HepG2 (cell line): ENCODE measurements around the gene UQCRC1. TPM values are rescaled to one million over a fixed set of nuclear protein-coding genes. Genes with fewer than 3 reads are reported as not detected.

Source experiments
- ATAC-seq: fragments of 200-7000 bp; cut with Tn5 transposase; 3 replicates; pipeline ENCODE4 v1.9.1; 2020; ENCODE audit warnings: mild to moderate bottlenecking, moderate library complexity
- BruUV-seq: library from RNA; stranded (reverse); fragments of 400-500 nt; replicated peaks from 2 replicates; lab custom pipeline; 2021; lab: Mats Ljungman, UMichigan
- CTCF ChIA-PET: fragments of 300-600 bp; formaldehyde crosslinking; extraction: SDS; loops from one replicate; lab custom pipeline; 2021; ENCODE audit warnings: low total read pairs, inconsistent platforms, low intra/inter-chr PET ratio; lab: Yijun Ruan, JAX
- POLR2A ChIA-PET: fragments of 350-600 bp; sonication (Branson Sonifier 250); formaldehyde crosslinking; loops from one replicate; lab custom pipeline; 2020; ENCODE audit warnings: antibody characterized with exemption, inconsistent platforms; lab: Yijun Ruan, JAX
- DNase-seq: peaks from one replicate; pipeline ENCODE4 v3.0.0-alpha.2; 2015; ENCODE audit warnings: low spot score
- FAIRE-seq: peaks from 3 replicates; lab custom pipeline; 2011; peaks lifted over from hg19 to GRCh38; lab: Jason Lieb, UNC
- H2AFZ ChIP-seq: one replicate; pipeline ENCODE4 v1.6.1; 2011; ENCODE audit warnings: low read length, inconsistent platforms
- H3K27ac ChIP-seq: fragments of 300-600 bp; 3 replicates; pipeline ENCODE4 v1.8.0; 2011; ENCODE audit warnings: mixed run types, mild to moderate bottlenecking, mixed read lengths, low read length, inconsistent platforms; ENCODE audit not compliant: insufficient read depth; ENCODE audit errors: extremely low read length
- H3K27me3 ChIP-seq, 2 experiments: fragments of 200-600 bp in 1 of 2; 2 replicates in 1 of 2; 3 replicates in 1 of 2; pipeline versions ENCODE4 v1.6.0 to v1.8.0; 2011; ENCODE audit warnings: low read length in 2 of 2, mild to moderate bottlenecking in 2 of 2, moderate library complexity in 2 of 2, inconsistent platforms in 1 of 2; ENCODE audit not compliant: insufficient read depth in 2 of 2, control insufficient read depth in 1 of 2
- H3K36me3 ChIP-seq, 2 experiments: fragments of 200-600 bp in 1 of 2; replicated peaks in 1 of 2; 2 replicates in 1 of 2; 3 replicates in 1 of 2; pipeline versions ENCODE4 v1.5.1 to v1.8.0; 2011; ENCODE audit warnings: low read length in 2 of 2, inconsistent platforms in 1 of 2; ENCODE audit not compliant: insufficient read depth in 2 of 2, control insufficient read depth in 1 of 2
- H3K4me1 ChIP-seq: 2 replicates; pipeline ENCODE4 v1.5.1; 2012; ENCODE audit warnings: low read length, inconsistent platforms; ENCODE audit not compliant: insufficient read depth
- H3K4me2 ChIP-seq: 2 replicates; pipeline ENCODE4 v1.6.0; 2011; ENCODE audit warnings: low read depth, low read length, inconsistent platforms
- H3K4me3 ChIP-seq, 3 experiments: fragments of 200-600 bp in 1 of 3; sonication (generic), shearing (Covaris generic) in 1 of 3; replicated peaks in 1 of 3; 2 replicates each; pipeline ENCODE4 v1.5.1; 2011 to 2016; ENCODE audit warnings: low read length in 3 of 3, inconsistent platforms in 2 of 3, low read depth in 2 of 3, mild to moderate bottlenecking in 2 of 3, control low read depth in 1 of 3, mixed read lengths in 1 of 3; ENCODE audit not compliant: insufficient read depth in 1 of 3
- H3K79me2 ChIP-seq: one replicate; pipeline ENCODE4 v1.6.1; 2011; ENCODE audit warnings: low read length, inconsistent platforms; ENCODE audit not compliant: insufficient read depth
- H3K9ac ChIP-seq: 2 replicates; pipeline ENCODE4 v1.6.0; 2011; ENCODE audit warnings: mild to moderate bottlenecking, low read depth, low read length, inconsistent platforms; ENCODE audit not compliant: insufficient read depth
- H3K9me3 ChIP-seq: 2 replicates; pipeline ENCODE4 v1.5.1; 2012; ENCODE audit warnings: mild to moderate bottlenecking, low read length
- H4K20me1 ChIP-seq: 2 replicates; pipeline ENCODE4 v1.6.0; 2011; ENCODE audit warnings: inconsistent platforms, mild to moderate bottlenecking, low read length, moderate library complexity; ENCODE audit not compliant: insufficient read depth
- PAWR ChIP-seq: sonication (generic); formaldehyde crosslinking; IDR thresholded peaks from 2 replicates; pipeline ENCODE4 v1.4.0; 2020; ENCODE audit warnings: missing genetic modification reagents, mild to moderate bottlenecking, borderline replicate concordance
- RBFOX2 ChIP-seq: fragments of 200-400 bp; formaldehyde crosslinking; IDR thresholded peaks from 2 replicates; pipeline ENCODE4 v1.6.1; 2017; ENCODE audit warnings: low read depth, mild to moderate bottlenecking, low read length
- TGIF2 ChIP-seq: IDR thresholded peaks from 2 replicates; pipeline ENCODE4 v1.6.1; 2016; ENCODE audit warnings: control low read depth, missing compliant biosample characterization
- ZSCAN22 ChIP-seq: sonication (generic); formaldehyde crosslinking; IDR thresholded peaks from 2 replicates; pipeline ENCODE4 v1.4.0; 2020; ENCODE audit warnings: mild to moderate bottlenecking, missing genetic modification reagents
- WGBS: methylation state at CpG from one replicate; pipeline ENCODE4 v1.1.6; 2017; ENCODE audit warnings: low lambda C conversion rate; 5-methylcytosine and 5-hydroxymethylcytosine counted together
- in situ Hi-C: cut with HindIII; loops from 2 replicates; pipeline ENCODE4 v1.10.0; 2017; ENCODE audit warnings: low pct_unique_long_range_greater_than_20kb; ENCODE audit not compliant: extremely low pct_ligation_motif_present
- intact Hi-C: fragments of 100-400 bp; cut with micrococcal nuclease; formaldehyde crosslinking; loops from one replicate; pipeline ENCODE4 v1.10.0; 2022; ENCODE audit not compliant: unreplicated experiment
- polyA plus RNA-seq, 8 experiments: library from polyadenylated mRNA; depleted of rRNA in 3 of 8; stranded (reverse) in 7 of 8; unstranded in 1 of 8; fragments of >200 nt; fragmentation: Illumina TruSeq in 4 of 8; extraction: Trizol in 4 of 8; gene quantifications; 2 replicates each; pipeline versions ENCODE4 v1.2.1 to v1.2.3, GENCODE V29; 2011 to 2016; ENCODE audit warnings: low read depth in 4 of 8, missing spikeins in 1 of 8, mixed read lengths in 1 of 8; ENCODE audit not compliant: insufficient read depth in 1 of 8
- total RNA-seq, 5 experiments: library from RNA; depleted of rRNA; stranded (reverse); fragments of >200 nt; fragmentation: Illumina TruSeq; extraction: Trizol; gene quantifications; 2 replicates each; pipeline ENCODE4 v1.2.3, GENCODE V29; 2016; ENCODE audit warnings: low read depth in 1 of 5
- TF ChIP-seq, protein P1 (sequence below): sonication (generic); formaldehyde crosslinking; IDR thresholded peaks from 2 replicates; pipeline ENCODE4 v1.5.1; 2020; ENCODE audit warnings: missing genetic modification reagents, mild to moderate bottlenecking, borderline replicate concordance
- TF ChIP-seq, protein P2 (sequence below): sonication (generic); formaldehyde crosslinking; IDR thresholded peaks from 2 replicates; pipeline ENCODE4 v1.4.0; 2020; ENCODE audit warnings: mild to moderate bottlenecking, low read depth, missing genetic modification reagents

UQCRC1 gene
- total and polyA plus RNA-seq, 2 of the 13 experiments (the other 11 are each of a cell fraction or from before 2014, with no cell fraction given): 316 to 680 TPM

DNA sequence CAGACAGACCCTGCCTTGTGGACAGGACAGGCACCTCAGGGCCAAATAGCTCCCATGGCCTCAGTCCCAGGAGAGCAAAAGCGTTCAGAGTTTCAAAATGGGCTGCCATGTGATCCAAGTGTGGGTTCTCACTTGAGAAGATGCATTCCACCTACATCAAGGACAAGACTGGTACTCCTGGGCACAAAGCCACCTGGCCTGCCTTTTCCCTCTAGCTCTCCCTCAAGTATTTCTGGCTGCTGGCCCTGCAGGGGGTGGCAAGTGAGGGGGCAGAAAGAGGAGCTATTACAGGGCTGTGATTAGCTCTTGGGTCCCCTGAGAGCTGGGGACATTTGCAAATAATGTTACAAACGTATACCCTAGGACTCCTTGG, 7.8 kb downstream of the UQCRC1 start:
- H3K4me2 ChIP-seq: no peak overlapping the region

DNA sequence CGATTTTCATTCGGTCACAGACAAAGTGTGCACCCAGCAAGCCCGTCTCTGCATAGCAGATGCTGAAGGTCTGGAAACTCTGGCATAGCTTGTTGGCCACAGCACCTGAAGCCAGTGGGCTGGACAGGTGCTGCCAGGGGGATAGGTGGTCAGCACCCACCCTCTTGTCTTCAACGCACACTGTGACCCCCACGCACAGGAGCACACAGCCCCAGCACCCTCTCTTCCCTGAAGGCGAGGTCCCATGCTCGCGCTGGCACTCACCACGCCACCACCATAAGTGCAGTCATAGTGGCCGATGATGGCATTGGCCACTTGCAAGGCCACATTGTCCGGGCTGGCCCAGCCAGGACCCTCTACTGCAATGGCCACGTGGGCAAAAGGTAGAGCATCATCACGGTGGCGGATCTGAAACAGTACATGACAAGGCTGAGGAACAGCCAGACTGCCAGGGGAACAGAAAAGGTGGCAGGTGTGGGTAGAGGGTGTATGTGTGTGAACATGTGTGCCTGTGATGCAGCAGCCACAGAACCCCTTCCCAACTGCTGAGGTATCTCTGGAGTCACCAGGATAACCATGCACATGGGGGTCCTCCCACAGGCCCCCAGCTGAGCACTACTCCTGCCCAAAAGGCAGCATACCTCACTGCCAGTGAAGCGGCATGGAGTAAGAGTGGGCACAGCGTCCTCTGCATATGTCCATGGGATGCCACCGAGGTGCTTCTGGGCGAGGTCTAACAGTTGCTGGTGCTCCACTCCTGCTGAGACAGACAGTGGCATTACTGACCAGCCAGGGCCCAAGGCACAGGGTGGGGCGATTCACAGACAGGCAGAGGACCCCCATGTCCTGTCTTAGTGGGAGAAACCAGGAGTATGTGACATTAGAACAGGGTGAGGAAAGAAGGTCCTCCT, 8.5 kb downstream of the UQCRC1 start:
- Histone ChIP-seq H3K4me3 (no peak overlapping the region), H3K27ac (no peak overlapping the region), H3K27me3 (no peaks in the 10 kb centered on the region), H3K36me3 (peaks cover 52 to 81% of the 10 kb centered on the region in 2 experiments)
- no peak for DNase-seq
- TF ChIP-seq TGIF2 (no peak), RBFOX2 (peak; percentile 27; the same call in 1 of the 2 replicates), ZSCAN22 (CRISPR knock-in tag) (no peak)
- TF ChIP-seq, protein P1, sequence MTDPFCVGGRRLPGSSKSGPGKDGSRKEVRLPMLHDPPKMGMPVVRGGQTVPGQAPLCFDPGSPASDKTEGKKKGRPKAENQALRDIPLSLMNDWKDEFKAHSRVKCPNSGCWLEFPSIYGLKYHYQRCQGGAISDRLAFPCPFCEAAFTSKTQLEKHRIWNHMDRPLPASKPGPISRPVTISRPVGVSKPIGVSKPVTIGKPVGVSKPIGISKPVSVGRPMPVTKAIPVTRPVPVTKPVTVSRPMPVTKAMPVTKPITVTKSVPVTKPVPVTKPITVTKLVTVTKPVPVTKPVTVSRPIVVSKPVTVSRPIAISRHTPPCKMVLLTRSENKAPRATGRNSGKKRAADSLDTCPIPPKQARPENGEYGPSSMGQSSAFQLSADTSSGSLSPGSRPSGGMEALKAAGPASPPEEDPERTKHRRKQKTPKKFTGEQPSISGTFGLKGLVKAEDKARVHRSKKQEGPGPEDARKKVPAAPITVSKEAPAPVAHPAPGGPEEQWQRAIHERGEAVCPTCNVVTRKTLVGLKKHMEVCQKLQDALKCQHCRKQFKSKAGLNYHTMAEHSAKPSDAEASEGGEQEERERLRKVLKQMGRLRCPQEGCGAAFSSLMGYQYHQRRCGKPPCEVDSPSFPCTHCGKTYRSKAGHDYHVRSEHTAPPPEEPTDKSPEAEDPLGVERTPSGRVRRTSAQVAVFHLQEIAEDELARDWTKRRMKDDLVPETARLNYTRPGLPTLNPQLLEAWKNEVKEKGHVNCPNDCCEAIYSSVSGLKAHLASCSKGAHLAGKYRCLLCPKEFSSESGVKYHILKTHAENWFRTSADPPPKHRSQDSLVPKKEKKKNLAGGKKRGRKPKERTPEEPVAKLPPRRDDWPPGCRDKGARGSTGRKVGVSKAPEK (CRISPR knock-in tag): no peak
- TF ChIP-seq, all 625 proteins: peak for 1
- ChIA-PET POLR2A (interaction anchor here (1.5 kb wide), 1 partner anchor 8 kb away, joined by 5 read pairs; the partner anchor contains the start of gene UQCRC1), CTCF (no interaction called here)
- no TSS peak for BruUV-seq
- Histone ChIP-seq H3K9me3 (no peaks in the 10 kb centered on the region), H2AFZ (no peak overlapping the region), H3K4me1 (peaks cover 30% of the 10 kb centered on the region), H3K9ac (no peak overlapping the region), H3K79me2 (no peaks in the 10 kb centered on the region), H4K20me1 (peaks cover 14% of the 10 kb centered on the region; the same call in 1 of the 2 replicates), H3K4me2 (no peak overlapping the region)
- in situ Hi-C loops (no loop called here), intact Hi-C loops (no loop called here)
- no peak for ATAC-seq
- FAIRE-seq: no peak
- 96% methylated on average over 11 of the region's 19 CpGs for WGBS

More for the DNA sequence above, 7.8 kb downstream of the UQCRC1 start:
- no peaks in the 10 kb centered on the region for H3K79me2 ChIP-seq
- ATAC-seq (no peak), FAIRE-seq (no peak), DNase-seq (no peak)
- H4K20me1 ChIP-seq: peaks cover 14% of the 10 kb centered on the region; the same call in 1 of the 2 replicates
- peaks cover 52 to 84% of the 10 kb centered on the region in 2 experiments for H3K36me3 ChIP-seq
- H3K27me3 ChIP-seq: no peaks in the 10 kb centered on the region
- CTCF ChIA-PET: no interaction called here
- no peak for TF ChIP-seq PAWR (CRISPR knock-in tag)
- TF ChIP-seq, protein P2, sequence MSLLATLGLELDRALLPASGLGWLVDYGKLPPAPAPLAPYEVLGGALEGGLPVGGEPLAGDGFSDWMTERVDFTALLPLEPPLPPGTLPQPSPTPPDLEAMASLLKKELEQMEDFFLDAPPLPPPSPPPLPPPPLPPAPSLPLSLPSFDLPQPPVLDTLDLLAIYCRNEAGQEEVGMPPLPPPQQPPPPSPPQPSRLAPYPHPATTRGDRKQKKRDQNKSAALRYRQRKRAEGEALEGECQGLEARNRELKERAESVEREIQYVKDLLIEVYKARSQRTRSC (CRISPR knock-in tag): no peak
- no TSS peak for BruUV-seq
- H3K9ac ChIP-seq: no peak overlapping the region
- in situ Hi-C loops (no loop called here), intact Hi-C loops (no loop called here)
- H3K27ac ChIP-seq: no peak overlapping the region
- no peaks in the 10 kb centered on the region for H3K9me3 ChIP-seq
- POLR2A ChIA-PET: interaction anchor here (1.2 kb wide), 1 partner anchor 33 kb away, joined by 3 read pairs; the partner anchor contains the start of gene SLC26A6
- H3K4me1 ChIP-seq: peaks cover 27% of the 10 kb centered on the region
- H3K4me3 ChIP-seq: no peak overlapping the region
- WGBS: 100% methylated on average over 2 of the region's 2 CpGs
- no peak overlapping the region for H2AFZ ChIP-seq
